D341Med (cell line): ENCODE results near the gene SMPD3.

Experiments used
- DNase-seq: peaks from one replicate; pipeline ENCODE4 v3.0.0; 2012; ENCODE audit warnings: low spot score

SMPD3 gene

DNA sequence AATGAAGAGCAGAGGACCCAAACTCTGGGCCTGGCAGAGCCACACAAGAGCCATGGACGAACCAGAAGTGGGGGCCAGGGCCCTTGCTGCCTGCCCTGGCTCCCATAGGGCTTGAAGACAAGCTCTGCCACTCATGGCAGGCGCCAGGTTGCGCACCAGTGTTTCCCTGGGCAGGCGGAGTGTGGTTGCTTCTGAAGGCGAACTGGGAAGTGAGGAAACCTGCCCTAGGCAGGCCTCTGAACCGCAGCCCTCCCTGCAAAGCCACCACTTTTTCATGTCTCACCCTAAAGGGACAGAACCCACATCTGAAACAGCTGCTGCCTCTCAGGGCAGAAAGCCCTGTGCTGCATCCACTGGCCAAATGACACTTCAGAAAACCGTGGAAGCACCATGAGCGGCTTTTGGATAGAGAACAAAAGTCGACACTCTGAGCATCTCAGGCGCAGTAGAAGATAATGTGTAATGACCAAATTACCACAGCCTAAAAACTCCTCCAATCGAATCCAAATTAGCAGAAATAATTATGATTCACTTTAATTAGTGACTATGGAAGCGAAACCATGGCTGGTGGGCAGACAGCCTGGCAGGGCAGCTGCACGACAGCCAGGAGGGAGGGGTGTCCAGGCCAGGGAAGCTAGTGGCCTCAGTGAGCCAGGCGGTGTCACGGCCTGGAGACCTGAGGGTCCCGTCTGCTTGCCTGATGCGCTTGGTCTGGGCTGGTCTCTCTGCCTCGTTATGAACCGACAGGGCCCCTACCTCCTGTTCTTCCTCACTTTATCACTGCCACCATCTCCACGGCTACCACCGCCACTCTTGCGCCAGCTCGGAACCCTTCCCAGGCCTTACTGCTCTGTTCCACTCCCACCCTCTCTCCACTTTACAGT lies 78.4 kb downstream of the SMPD3 start:
- DNase-seq = no peak

DNA sequence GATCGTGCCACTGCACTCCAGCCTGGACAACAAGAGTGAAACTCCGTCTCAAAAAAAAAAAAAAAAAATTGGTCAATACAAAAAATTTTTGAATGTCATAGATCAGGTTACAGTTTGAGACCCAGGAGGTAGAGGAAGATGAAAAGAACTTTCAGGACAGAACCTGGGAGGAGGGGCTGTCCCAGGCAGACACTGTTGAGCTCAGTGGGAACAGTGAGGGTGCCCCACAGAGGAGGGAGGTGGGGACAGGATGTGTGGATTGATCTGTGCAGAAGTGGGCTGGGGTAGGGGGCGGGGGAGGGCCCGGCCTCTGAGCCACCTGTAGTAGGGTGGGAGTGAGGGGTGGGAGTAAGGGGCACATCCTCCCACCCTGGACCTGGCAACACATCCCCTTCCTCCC lies 79.1 kb downstream of the SMPD3 start:
- no peak for DNase-seq

DNA sequence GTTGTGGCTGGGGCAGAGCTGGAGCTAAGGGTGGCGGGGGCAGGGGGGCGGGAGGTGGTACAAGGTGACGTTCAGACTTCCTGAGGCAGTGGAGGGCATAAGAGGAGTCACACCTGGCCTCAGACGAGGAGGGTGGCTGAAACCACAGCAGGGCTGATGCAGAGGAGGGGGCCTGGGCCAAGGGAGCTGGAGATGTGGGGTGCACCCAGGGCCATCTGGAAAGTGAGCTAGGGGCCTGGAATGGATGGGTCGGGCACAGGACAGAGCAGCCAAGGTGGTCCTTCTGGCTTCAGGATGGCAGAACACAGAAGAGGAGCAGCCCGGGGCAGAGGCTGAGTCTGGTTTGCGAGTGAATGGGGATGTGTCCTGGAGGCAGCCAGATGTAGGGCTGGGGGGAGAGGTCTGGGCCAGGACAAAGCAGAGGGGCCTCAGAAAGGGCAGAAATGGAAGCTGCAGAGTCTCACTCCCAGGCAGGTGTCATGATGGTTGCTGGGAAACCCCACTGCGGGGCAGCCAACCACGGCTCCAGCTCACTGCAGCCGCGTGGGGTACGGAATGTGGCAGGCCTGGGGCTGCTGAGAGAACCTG lies 79.9 kb downstream of the SMPD3 start:
- DNase-seq = no peak

GRCh38 chr16:68367891-68368290 lies 80.4 kb downstream of the SMPD3 start:
- no peak for DNase-seq

DNA sequence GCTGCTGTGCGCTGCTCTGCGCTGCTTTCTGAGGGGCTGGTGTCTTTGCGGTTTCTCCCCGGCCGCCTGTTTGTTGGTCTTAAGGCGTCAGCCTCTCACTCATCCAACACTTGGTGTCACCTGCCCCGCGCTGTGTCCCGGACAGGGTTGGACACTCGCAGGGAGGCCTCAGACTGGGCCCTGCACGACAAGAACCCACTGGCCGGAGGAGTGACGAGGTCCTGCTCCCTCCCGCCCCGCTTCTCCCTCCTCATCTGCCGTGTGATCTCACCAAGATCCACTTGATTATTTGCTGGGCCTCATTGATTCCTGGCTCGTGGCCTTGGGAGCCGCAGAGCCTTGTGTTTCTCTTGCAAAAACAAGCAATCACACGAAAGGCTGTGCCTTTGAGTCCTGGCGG lies 80.9 kb downstream of the SMPD3 start:
- no peak for DNase-seq

DNA sequence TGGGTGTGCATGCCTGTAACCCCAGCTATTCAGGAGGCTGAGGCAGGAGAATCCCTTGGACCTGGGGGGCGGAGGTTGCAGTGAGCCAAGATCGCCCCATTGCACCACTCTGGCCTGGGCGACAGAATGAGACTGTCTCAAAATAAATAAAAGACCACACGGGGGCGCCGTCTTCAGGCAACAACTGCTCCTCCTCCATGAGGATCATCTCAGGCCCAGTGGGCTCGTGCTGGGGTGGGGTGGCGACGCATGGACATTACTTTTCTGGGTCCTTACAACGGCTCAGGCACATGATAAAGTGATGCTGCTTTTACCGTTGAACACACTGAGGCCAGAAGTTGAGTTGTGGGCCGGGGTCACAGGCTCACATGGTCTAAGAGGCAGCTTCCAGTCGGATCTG lies 81.3 kb downstream of the SMPD3 start:
- peak; percentile 54 for DNase-seq

DNA sequence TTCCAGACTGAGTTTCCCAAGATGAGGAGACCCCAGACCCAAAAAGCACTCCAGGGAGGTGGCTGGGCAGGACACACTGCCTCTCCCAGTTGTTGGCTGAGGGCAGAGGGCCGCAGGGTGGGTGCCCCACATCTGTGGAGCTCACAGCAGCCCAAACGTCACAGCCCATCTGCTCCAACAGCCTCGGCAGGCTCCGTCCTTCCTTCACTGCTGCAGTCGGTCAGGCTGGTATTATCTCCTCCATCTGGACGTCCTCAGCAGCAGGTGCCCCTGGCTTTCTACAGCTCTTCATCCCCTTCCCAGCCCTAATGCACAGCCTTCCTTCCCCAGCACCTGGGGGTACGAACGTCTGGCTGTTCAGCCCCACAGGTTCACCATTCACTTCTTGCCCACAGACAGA lies 82.2 kb downstream of the SMPD3 start:
- DNase-seq = peak; percentile 57

- DNase-seq = no peak
Observed at GRCh38 chr16:68365167-68365817, 83.0 kb downstream of the SMPD3 start.

DNA sequence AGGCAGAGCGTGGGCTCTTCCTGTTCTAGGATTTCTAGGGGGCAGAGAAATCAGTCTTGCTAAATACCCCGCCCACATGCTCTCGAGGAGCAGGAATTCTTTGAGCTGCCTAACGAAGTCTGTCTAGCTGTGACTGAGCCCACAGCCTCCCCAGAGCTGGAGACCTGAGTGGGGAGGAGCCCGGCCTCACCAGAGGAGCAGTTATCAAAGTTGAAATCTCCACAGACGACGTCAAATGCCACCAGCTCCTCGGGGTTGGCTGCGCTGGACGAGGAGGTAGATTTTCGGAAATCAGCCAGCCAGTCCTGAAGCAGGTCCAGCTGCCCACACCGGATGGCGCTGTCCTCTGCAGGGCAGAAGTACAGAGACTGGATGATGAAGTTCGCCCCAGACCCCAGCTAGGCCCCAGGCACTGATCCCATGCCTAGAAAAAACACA lies 83.7 kb downstream of the SMPD3 start:
- no peak for DNase-seq

DNA sequence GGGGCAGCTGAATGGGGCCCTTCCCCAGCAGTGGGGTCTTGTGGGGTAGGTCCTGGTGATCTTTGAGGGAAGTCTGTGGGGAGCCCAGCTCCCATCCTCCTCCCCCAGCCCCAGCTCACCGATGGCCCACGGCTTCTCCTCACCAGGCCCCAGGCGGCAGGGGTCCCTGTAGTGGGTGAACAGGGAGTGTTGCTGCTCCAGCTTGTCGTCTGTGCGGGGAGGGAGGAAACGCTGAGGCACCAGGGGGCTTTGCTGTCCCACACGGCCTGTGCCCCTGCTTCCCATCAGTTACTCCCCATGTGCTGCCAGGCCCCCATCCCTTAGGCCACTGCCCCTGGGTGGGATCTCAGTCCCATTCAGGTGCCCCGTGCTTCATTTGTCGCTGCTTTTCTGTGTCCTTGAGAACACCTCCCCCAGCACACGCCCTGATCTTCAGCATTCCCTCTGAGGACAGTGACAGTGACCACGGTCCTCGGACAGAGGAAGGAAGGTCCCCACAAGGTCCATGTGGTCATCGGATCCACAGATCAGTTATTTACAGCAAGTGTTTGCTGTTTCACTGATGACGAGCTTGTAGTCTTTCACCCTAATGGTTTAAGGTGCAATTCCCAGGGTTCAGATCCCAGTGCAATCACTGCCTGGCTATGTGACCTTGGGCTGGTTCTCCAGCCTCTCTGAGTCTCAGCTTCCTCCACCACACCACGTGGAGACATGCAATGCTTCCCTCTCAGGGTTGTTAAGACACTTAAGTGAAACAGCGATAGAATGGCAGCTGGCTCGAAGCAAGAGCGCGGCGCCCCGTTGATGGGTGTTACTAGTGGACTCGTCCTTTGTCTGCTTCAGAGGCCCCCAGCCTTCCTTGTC lies 84.4 kb downstream of the SMPD3 start:
- no peak for DNase-seq

DNA sequence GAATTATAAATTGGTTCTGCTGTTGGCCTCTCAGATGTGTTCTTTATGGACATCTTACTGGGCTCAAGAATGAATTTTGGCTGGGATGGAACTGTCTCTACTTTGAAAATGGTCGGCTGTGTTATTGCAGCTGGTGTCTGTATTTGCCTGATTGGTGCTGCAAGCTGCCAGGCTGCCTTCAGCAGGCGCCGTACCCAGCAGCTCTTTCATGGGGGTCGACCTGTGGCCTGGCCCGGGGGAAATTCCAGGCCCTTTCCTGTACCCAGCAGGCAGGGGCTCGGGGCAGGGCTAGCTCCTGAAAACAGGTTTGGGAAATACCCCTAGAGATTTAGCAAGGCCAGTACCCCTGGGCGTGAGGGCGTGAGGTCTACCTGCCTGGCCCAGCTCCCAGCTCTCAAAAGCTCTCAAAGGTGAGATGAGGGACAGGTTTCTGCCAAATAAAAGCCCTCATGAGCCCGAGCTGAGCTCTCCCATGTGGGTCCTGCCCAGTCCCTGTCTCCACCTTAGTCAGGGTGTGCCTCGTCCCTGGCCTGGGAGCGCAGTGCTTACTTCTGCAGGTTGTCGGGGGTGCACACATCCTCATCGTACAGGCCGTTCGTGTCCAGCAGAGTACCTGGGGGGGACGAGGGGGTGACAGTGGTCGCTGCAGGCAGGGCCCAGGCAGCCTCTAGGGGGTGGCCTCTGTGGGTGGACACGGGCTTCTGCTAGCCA lies 85.2 kb downstream of the SMPD3 start:
- no peak for DNase-seq

- no peak for DNase-seq
Observed at GRCh38 chr16:68362262-68362913, 85.9 kb downstream of the SMPD3 start.

GRCh38 chr16:68361485-68361884 lies 86.8 kb downstream of the SMPD3 start:
- DNase-seq = no peak

GRCh38 chr16:68360956-68361355 lies 87.4 kb downstream of the SMPD3 start:
- no peak for DNase-seq

DNA sequence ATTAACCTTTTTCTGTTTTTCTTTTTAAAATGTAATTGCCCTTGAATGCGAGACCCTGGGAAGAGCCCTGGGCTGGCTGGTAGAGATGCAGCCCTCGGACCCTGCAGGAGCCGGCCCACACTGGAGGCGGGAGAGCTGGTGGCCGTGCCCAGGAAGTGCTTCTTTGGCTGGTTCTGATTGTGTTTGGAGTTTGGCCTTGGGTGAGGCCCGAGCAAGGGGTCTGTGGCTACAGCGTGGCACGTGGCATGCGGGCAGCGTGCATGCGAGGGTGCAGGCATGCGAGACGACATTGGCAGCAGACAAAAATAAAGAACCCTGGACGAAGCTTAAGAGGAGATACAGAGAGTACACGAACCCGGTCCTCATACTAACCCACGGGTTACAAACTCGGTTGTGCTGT lies 87.8 kb downstream of the SMPD3 start:
- DNase-seq = no peak

- DNase-seq = no peak
Observed at GRCh38 chr16:68359398-68360191, 88.7 kb downstream of the SMPD3 start.

GRCh38 chr16:68358951-68359350 lies 89.4 kb downstream of the SMPD3 start:
- no peak for DNase-seq

- no peak for DNase-seq
Observed at GRCh38 chr16:68357923-68358322, 90.4 kb downstream of the SMPD3 start.

DNA sequence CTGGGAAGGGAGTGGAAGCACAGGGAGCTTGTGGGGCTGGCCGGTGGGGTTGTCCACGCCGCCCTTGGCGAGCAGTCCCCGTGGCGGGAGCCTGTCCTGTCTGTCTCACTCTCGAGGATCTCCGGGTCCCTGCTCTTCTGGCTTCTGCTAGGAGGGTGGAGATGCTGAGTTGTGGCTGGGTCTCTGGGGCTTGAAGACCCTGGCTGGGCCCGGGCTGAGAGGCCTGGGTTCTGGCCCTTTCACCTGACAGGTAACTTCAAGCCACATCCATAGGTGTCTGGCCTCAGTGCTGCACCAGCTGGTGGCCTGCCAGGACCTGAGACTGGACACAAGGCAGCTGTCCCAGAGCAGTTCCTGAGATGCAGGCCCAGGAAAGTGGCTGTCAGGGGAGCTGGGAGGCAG lies 90.8 kb downstream of the SMPD3 start:
- DNase-seq = no peak

DNA sequence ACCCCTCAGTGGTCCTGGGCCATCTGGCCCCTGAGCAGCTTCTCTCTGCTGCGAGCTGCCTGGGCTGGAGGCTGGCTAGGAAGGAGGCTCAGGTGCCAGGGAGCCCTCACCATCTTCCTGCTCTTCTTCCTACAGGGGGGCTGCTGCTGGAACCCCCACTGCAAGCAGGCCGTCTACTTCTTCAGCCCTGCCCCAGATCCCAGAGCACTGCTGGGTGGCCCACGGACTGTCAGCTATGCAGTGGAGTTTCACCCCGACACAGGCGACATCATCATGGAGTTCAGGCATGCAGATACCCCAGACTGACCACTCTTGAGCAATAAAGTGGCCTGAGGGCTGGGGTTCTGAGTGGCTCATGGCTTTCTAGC lies 91.4 kb downstream of the SMPD3 start:
- no peak for DNase-seq
